Esophagus squamous epithelium (tissue), 5 donors: ENCODE data around the gene DRAXIN. TPM values are rescaled to one million over a fixed set of nuclear protein-coding genes. Genes with fewer than 3 reads are reported as not detected.
A peak's percentile ranks its signal among the peaks of the same experiment; 100 is the strongest.

Source experiments
- DNase-seq: peaks from one replicate; lab custom pipeline; 2025; lab: John Stamatoyannopoulos, UW
- H3K27ac ChIP-seq, 4 donors: fragments of 200-600 bp; sonication (generic); one replicate each; pipeline ENCODE4 v1.5.1; 2016 to 2019; ENCODE audit warnings: mild to moderate bottlenecking in 1 of 4
- H3K27me3 ChIP-seq, 4 donors: fragments of 200-600 bp; sonication (generic); 1 replicate in 3 of 4; 2 replicates in 1 of 4; pipeline versions ENCODE4 v1.5.1 to v1.6.0; 2017 to 2021; ENCODE audit warnings: antibody characterized with exemption in 1 of 4
- H3K36me3 ChIP-seq, 3 donors: fragments of 200-600 bp; sonication (generic); one replicate each; pipeline ENCODE4 v1.5.1; 2016 to 2019
- H3K4me1 ChIP-seq, 3 donors: fragments of 200-600 bp; sonication (generic); one replicate each; pipeline ENCODE4 v1.5.1; 2017 to 2019
- H3K4me3 ChIP-seq, 4 donors: fragments of 200-600 bp; sonication (generic); 1 replicate in 3 of 4; 2 replicates in 1 of 4; pipeline ENCODE4 v1.5.1; 2016 to 2019; ENCODE audit warnings: mild to moderate bottlenecking in 2 of 4, moderate library complexity in 1 of 4
- H3K9me3 ChIP-seq, 3 donors: fragments of 200-600 bp; sonication (generic); one replicate each; pipeline ENCODE4 v1.5.1; 2016 to 2019
- POLR2A ChIP-seq, 4 donors: fragments of 450-650 bp; IDR thresholded peaks; one replicate each; pipeline ENCODE4 v1.6.1; 2017; ENCODE audit warnings: antibody characterized with exemption in 4 of 4, mild to moderate bottlenecking in 4 of 4, moderate library complexity in 3 of 4
- WGBS, 2 donors: methylation state at CpG; one replicate each; pipeline ENCODE4 v1.1.5; 2018; 5-methylcytosine and 5-hydroxymethylcytosine counted together
- intact Hi-C: fragments of 100-400 bp; cut with DNase I; formaldehyde crosslinking; loops from one replicate; pipeline ENCODE4 v1.15.0; 2022
- total RNA-seq, 4 donors: library from RNA; depleted of rRNA; stranded (reverse); fragments of >200 nt; gene quantifications; one replicate each; pipeline ENCODE4 v1.1.0, GENCODE V29; 2016
- TF ChIP-seq, protein P1 (sequence below), 6 experiments: fragments of 450-650 bp in 4 of 6; fragments of 200-600 bp in 2 of 6; sonication (generic) in 2 of 6; IDR thresholded peaks; one replicate each; pipeline ENCODE4 v1.5.1; 2016 to 2019; ENCODE audit warnings: antibody characterized with exemption in 6 of 6, mild to moderate bottlenecking in 4 of 6, moderate library complexity in 4 of 6
- donor health status: DM: yes; HTN: yes; CAD: no.

Gene DRAXIN
- total RNA-seq, 4 donors from 2014 or later = not detected

DNA sequence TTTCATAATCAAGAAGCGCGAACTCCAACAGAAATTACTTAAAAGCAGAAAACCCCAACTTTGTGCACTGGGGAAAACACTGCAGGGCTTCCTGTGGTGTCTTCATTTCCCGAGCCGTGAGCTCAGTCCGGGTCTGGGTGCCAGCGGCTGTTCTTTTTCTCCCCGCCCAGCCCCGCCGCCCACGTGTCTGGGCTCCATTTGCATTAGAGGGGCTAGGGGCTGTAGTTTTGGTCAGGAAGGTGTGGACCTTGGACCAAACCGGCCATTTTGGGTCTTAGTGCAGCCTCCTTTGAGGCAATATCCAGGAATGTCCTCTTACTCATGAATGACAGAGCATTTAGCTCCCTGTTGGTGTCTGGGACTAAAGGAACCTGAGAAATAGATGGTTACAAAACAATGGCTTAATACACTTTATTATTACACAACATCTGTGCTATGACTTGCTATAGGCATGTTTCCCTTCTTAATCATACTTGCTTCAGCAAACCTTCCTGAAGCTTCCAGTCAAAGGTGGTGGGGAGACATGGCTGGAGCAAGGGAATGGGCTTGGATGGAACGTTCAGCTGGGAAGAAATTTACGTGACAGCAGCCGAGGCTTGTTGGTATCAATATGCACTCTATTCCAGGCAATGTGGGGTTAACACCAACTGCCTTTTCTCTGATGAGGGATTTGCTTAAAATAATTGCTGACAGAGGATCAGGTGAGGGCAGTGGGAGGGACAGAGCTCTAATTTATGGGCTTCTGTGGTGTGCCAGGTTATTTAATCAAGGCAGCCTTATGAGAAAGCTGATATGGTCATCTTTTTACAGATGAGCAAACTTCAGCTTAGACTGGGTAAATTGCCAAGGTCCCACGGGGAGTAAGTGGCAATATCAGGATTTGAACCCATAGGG lies 45.5 kb downstream of the DRAXIN start:
- peak overlapping the region; percentile 67 to 94 (median 80) for H3K4me3 ChIP-seq
- no peaks in the 10 kb centered on the region for H3K27me3 ChIP-seq
- DNase-seq = no peak
- peak in 2 of 4 donors; percentile 9 to 48 for TF ChIP-seq POLR2A (IDR thresholded peaks at IDR 0.05)
- TF ChIP-seq, protein P1, sequence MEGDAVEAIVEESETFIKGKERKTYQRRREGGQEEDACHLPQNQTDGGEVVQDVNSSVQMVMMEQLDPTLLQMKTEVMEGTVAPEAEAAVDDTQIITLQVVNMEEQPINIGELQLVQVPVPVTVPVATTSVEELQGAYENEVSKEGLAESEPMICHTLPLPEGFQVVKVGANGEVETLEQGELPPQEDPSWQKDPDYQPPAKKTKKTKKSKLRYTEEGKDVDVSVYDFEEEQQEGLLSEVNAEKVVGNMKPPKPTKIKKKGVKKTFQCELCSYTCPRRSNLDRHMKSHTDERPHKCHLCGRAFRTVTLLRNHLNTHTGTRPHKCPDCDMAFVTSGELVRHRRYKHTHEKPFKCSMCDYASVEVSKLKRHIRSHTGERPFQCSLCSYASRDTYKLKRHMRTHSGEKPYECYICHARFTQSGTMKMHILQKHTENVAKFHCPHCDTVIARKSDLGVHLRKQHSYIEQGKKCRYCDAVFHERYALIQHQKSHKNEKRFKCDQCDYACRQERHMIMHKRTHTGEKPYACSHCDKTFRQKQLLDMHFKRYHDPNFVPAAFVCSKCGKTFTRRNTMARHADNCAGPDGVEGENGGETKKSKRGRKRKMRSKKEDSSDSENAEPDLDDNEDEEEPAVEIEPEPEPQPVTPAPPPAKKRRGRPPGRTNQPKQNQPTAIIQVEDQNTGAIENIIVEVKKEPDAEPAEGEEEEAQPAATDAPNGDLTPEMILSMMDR (IDR thresholded peaks at IDR 0.05) = no peak
- H3K9me3 ChIP-seq = no peaks in the 10 kb centered on the region
- peaks cover 20 to 83% (median 39%) of the 10 kb centered on the region in 3 donors for H3K4me1 ChIP-seq
- no peaks in the 10 kb centered on the region for H3K36me3 ChIP-seq
- WGBS, 2 donors = 7 to 18% methylated on average over 9 to 15 of the region's 15 CpGs
- peak overlapping the region; percentile 90 to 98 (median 92) for H3K27ac ChIP-seq
- intact Hi-C loops = no loop called here

DNA sequence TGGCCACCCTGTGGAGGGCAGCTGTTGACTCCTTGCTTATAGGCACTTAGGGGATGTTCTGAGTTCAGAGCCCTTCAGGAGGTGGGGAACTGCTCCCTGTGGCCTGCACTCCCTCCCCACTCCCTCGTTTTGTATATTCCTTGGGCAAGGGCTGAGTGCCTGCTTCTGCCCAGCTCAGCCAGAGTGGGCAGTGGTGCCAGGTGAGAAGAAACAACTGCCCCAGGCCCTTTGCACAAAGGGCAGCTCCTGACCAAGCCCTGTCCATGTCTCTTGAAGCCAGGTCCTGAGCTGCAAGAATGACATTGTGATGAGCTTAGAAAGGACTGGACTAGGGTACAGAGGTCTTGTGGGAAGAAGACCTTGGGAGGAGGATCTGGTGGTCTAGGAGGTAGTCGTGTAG lies 46.6 kb downstream of the DRAXIN start:
- DNase-seq = no peak
- intact Hi-C loops = no loop called here
- TF ChIP-seq POLR2A (IDR thresholded peaks at IDR 0.05) = no peak
- TF ChIP-seq, protein P1 (IDR thresholded peaks at IDR 0.05) = no peak
- 70 to 73% methylated on average over 2 of the region's 2 CpGs for WGBS, 2 donors
- Histone ChIP-seq H3K27me3 (no peaks in the 10 kb centered on the region), H3K36me3 (no peaks in the 10 kb centered on the region), H3K4me3 (no peak overlapping the region), H3K9me3 (no peaks in the 10 kb centered on the region), H3K4me1 (peaks cover 9 to 81% (median 28%) of the 10 kb centered on the region in 3 donors), H3K27ac (peak overlapping the region in 2 of 4 donors; percentile 90 to 98)

DNA sequence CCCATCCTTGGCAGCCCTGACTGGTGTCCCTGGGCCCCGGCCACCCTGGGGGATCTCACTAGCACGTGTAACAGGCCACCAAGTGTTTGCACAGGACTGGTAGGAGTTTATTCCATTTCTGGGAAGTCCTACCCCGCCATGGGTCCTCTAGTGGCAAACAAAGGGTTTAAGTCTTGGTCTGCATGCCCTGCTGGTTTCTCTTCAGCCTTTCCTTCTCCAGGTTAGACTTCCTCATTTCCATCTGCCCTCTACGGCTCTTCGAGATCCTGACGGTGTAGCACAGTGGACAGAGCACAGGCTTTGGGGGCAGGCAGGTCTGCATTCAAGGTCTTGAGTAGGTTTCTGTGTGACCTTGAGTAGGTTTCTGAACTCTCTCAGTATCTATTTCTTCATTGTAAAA lies 47.3 kb downstream of the DRAXIN start:
- Histone ChIP-seq H3K27ac (peak overlapping the region in 1 of 4 donors; percentile 3), H3K9me3 (no peaks in the 10 kb centered on the region), H3K27me3 (no peaks in the 10 kb centered on the region), H3K4me1 (peaks cover 9 to 76% (median 27%) of the 10 kb centered on the region in 3 donors), H3K36me3 (no peaks in the 10 kb centered on the region), H3K4me3 (no peak overlapping the region)
- intact Hi-C loops = no loop called here
- no peak for DNase-seq
- 78 to 79% methylated on average over 5 to 6 of the region's 6 CpGs for whole genome bisulfite sequencing, 2 donors
- TF ChIP-seq, protein P1 (IDR thresholded peaks at IDR 0.05) = no peak
- no peak for TF ChIP-seq POLR2A (IDR thresholded peaks at IDR 0.05)

DNA sequence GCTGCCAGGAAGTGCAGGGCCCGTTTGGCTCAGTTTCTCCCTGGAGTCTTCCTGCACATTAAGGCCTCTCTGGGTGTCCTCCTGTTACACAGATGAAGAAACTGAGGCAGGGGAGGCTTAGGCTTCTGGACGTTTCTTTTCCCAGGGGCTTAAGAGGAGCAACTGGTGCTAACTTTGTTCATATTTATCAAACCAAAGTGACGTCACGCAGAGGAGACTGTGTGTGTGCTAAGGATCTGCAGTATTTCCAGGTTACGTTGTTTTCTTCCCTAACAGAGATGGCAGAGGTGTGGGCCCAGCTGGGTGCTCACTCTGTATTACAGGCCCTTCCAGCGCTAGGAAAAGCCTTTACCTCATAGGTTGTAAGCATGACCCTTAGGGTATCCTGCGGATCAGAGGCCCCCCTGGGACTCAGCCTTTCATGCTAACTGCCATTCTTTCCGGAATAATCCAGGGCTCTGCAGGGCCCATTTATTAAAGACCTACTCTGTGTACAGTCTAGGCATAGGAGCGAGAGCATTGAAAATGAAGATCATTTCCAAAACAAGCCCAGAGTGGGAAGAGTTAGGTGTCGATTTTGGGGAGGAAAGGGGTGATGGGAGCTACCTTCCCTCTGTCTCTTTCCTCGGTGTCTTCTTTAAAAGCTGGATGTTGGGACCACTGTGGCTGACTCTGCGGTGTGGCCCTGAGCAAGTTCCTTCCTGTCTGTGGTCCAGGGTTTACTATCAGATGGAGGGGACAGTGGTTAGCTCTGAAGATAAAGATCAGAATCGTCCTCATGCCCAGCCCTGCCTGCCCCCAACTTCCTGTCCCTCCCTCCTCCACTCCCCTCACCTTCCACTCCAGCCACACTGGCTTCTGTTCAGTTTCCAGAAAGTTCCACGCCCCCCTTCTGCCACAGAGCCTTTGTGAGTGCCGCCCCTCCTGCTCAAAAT lies 49.0 kb downstream of the DRAXIN start:
- no peak overlapping the region for H3K27ac ChIP-seq

DNA sequence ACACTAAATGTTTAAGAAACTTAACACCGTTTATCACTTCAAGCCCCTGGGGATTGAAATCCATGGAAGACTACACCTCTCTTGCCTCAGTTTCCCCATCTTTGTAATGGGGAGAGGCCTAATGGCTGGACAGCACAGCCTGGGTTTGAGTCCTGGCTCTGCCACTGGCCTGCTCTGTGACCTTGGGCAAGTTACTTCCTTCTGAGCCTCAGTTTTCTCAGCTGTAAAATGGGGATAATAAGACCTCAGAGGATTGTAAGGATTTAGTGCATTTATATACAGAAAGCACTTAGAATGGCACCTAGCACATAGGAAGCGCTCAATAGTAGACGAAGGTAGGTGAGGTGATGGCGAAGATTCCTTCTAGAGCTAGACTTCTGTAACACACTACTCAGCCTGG lies 50.0 kb downstream of the DRAXIN start:
- Histone ChIP-seq H3K4me1 (peaks cover 9 to 66% (median 21%) of the 10 kb centered on the region in 3 donors), H3K27ac (no peak overlapping the region), H3K4me3 (no peak overlapping the region), H3K9me3 (no peaks in the 10 kb centered on the region), H3K27me3 (no peaks in the 10 kb centered on the region), H3K36me3 (peaks cover 0 to 16% (median 9%) of the 10 kb centered on the region in 3 donors)
- intact Hi-C loops = no loop called here
- 91 to 93% methylated on average over 4 of the region's 4 CpGs for WGBS, 2 donors
- DNase-seq = no peak
- TF ChIP-seq, protein P1 (IDR thresholded peaks at IDR 0.05) = no peak
- no peak for TF ChIP-seq POLR2A (IDR thresholded peaks at IDR 0.05)

More for the DNA sequence above, 49.0 kb downstream of the DRAXIN start:
- TF ChIP-seq POLR2A (IDR thresholded peaks at IDR 0.05) = no peak
- H3K4me1 ChIP-seq = peaks cover 9 to 71% (median 23%) of the 10 kb centered on the region in 3 donors
- H3K9me3 ChIP-seq = no peaks in the 10 kb centered on the region
- WGBS, 2 donors = 66 to 69% methylated on average over 12 to 15 of the region's 15 CpGs
- peaks cover 0 to 7% (median 2%) of the 10 kb centered on the region in 3 donors for H3K36me3 ChIP-seq
- no peak overlapping the region for H3K4me3 ChIP-seq
- intact Hi-C loops = no loop called here
- DNase-seq = no peak
- H3K27me3 ChIP-seq = no peaks in the 10 kb centered on the region
